ENCODE data around the gene PPFIA2.
"Not testable (repeated sequence)": the region's sequence is repeated elsewhere in the genome, so short reads cannot be mapped to it uniquely, and the experiment has no call there.

The PPFIA2 gene

GRCh38 chr12:81211306-81211705 is 547.8 kb downstream of the PPFIA2 start:
- no peak for DNase-seq (ENCODE audit: low spot score)

- DNase-seq (ENCODE audit: low spot score), result not testable (repeated sequence)
Measured at GRCh38 chr12:81209772-81210225, 549.4 kb downstream of the PPFIA2 start.

GRCh38 chr12:81209012-81209411 is 550.1 kb downstream of the PPFIA2 start:
- DNase-seq (ENCODE audit: low spot score), result no peak

GRCh38 chr12:81208187-81208911 is 550.8 kb downstream of the PPFIA2 start:
- no peak for DNase-seq (ENCODE audit: low spot score)

Data from iPS-NIHi11 (cell line).